Activated T-cell treated with anti-CD3 and anti-CD28 coated beads, Interleukin-2, amount 50 U/mL, for 4 hours (primary cell): Measurements from ENCODE around the gene DLX6. TPM values are rescaled to one million over a fixed set of nuclear protein-coding genes. Genes with fewer than 3 reads are reported as not detected.

Experiments
- ATAC-seq, 2 donors: fragments of 200-7000 bp; cut with Tn5 transposase; one replicate each; pipeline ENCODE4 v1.10.0; 2021
- DNase-seq: peaks from one replicate; pipeline ENCODE4 v3.0.0-alpha.2; 2020
- H3K27me3 Mint-ChIP-seq: one replicate; pipeline ENCODE4 v1.8.0; 2021; ENCODE audit warnings: low read depth, mixed read lengths
- H3K36me3 Mint-ChIP-seq: one replicate; pipeline ENCODE4 v1.8.0; 2022; ENCODE audit warnings: mixed read lengths; ENCODE audit not compliant: insufficient read depth
- H3K4me1 Mint-ChIP-seq: one replicate; pipeline ENCODE4 v1.8.0; 2021; ENCODE audit warnings: low read depth, mixed read lengths
- H3K4me3 Mint-ChIP-seq: one replicate; pipeline ENCODE4 v1.8.0; 2021; ENCODE audit warnings: mild to moderate bottlenecking, moderate library complexity, mixed read lengths
- H3K9me3 Mint-ChIP-seq: one replicate; pipeline ENCODE4 v1.8.0; 2021; ENCODE audit warnings: mixed read lengths
- total RNA-seq, 3 donors: library from RNA; stranded (reverse); gene quantifications; one replicate each; pipeline ENCODE4 v1.2.1, GENCODE V29; 2021

Gene DLX6
- total RNA-seq, 3 donors from 2014 or later, result not detected

DNA sequence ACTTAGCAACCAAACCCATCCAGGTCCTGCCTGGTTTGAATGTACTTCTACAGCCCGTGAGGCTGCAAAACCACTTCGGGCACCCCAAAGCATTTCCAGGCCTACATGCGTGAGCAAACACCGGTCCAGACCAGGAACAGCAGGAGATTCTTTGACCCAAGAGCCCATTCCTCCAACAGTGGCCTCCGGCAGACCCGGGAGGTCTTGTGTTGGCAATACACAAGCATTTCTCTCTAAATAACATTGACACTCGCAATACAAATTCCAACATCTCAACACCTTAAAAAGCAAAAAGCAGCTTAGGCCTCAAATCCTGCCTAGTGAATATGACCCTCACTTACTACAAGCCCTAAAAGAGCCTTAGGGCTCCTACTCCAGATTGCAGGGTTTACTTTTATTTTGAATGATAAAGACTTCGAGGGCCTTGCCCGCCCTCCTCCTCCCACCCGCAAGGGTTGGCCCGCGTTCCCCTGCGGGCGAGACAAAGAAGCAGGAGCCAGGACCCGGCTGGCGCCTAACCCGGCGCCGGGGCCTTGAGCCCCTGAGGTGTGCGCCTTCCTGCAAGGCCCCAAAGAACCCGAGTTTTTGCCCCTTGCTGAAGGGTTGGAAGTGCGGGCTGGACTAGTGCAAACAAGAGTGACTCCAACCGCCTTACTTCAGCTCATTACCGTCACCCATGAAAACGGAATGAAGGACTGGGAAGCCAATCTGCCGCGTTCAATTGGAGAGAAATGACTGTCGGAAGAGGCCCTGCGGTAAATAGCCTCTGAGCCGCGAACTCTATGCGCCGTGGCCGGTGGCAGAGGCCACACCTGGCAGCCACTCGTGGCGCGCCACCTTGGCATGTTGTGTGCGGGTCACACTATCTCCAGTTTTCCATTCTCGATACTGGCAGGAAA, 3.4 kb upstream of the DLX6 start:
- Mint-ChIP-seq H3K27me3 (peaks cover 85% of the 10 kb centered on the region), H3K36me3 (no peaks in the 10 kb centered on the region), H3K9me3 (peaks cover 4% of the 10 kb centered on the region), H3K4me3 (no peak overlapping the region), H3K4me1 (peaks cover 13% of the 10 kb centered on the region)
- no peak for ATAC-seq
- DNase-seq, result no peak

DNA sequence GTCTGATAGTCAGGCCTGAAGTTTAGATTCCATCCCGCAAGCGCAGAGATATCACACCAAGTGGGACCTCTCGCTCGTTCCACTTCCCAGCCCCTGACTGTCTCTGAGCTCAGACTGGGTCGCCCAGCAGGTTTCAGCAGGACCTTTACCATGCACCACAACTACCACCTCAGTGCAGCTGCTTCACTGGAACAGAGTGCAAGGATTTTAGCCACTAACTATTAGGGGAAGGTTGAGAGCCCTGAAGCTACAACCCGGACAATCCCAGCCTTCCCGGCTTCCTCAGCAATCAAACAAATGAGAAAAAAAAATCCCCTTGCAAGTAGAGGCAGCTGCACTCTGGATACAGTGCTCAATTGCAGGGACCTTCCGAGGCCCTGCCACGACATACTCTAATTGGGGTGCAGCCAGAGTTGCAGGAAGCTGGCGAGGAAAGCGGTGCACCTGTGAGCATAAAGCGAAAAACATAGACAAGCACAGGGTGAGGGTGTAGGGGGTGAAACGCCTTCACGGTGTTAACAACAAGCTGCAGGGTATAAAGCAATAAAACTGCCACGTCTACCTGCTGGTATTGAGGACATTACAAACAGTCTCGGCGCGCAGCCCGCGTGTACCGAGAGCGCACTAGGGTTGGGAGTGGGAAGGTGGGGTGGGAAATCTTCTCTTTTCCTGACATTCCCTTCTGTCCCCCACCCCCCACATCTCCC, 2.6 kb upstream of the DLX6 start:
- peaks cover 4% of the 10 kb centered on the region for H3K9me3 Mint-ChIP-seq
- H3K27me3 Mint-ChIP-seq, result peaks cover 85% of the 10 kb centered on the region
- H3K4me3 Mint-ChIP-seq, result no peak overlapping the region
- H3K36me3 Mint-ChIP-seq, result no peaks in the 10 kb centered on the region
- no peak for DNase-seq
- H3K4me1 Mint-ChIP-seq, result peaks cover 13% of the 10 kb centered on the region
- ATAC-seq, result no peak

DNA sequence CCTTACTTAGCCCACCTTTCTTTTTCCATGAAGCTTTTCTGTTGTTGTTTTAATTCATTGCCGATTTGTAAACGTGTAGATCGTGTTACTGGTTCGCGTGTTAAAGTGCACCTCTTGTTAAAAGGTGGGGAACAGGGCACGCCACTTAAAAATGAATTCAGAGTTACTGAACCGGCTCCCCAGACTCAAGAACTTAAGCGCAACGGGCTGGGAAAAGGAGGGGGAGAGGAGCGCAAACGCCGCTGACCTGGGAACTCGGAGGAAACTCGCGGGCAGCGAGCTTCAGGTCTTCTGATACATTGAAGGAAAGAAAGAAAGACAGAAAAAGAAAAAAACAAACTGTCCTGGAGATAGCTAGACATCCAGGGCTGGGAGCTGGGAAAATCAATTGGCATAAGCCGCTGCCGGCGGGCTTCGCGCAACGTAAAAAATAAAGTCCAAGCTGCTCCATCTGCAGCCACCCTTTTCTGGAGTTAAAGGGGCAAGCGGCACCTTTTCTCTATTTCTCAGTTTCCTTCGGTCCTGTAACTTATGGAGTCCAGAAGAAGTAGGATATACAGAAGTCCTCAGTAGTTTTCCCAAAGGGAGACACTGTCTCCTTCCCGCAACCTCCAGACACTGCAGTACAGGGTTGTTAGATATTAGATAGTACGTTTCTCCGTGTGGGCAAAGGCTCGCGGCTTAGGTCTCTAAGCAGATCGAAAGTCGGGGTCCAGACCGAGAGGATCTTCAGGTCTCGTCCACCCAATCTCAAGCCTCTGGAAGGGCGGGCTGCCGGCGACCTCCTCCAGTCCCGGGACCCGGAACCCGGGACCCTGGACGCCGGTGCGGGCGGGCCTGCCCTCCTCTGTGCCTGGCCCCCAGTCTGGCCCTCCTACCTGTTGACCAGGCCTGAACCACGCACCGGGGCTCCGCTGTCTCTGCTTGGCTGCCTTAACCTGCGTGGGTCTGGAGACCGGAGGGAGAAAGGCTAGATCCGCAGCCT, 1.8 kb upstream of the DLX6 start:
- DNase-seq, result no peak
- no peaks in the 10 kb centered on the region for H3K36me3 Mint-ChIP-seq
- H3K27me3 Mint-ChIP-seq, result peaks cover 83% of the 10 kb centered on the region
- ATAC-seq, result no peak
- H3K4me1 Mint-ChIP-seq, result peaks cover 13% of the 10 kb centered on the region
- peaks cover 4% of the 10 kb centered on the region for H3K9me3 Mint-ChIP-seq
- H3K4me3 Mint-ChIP-seq, result no peak overlapping the region

DNA sequence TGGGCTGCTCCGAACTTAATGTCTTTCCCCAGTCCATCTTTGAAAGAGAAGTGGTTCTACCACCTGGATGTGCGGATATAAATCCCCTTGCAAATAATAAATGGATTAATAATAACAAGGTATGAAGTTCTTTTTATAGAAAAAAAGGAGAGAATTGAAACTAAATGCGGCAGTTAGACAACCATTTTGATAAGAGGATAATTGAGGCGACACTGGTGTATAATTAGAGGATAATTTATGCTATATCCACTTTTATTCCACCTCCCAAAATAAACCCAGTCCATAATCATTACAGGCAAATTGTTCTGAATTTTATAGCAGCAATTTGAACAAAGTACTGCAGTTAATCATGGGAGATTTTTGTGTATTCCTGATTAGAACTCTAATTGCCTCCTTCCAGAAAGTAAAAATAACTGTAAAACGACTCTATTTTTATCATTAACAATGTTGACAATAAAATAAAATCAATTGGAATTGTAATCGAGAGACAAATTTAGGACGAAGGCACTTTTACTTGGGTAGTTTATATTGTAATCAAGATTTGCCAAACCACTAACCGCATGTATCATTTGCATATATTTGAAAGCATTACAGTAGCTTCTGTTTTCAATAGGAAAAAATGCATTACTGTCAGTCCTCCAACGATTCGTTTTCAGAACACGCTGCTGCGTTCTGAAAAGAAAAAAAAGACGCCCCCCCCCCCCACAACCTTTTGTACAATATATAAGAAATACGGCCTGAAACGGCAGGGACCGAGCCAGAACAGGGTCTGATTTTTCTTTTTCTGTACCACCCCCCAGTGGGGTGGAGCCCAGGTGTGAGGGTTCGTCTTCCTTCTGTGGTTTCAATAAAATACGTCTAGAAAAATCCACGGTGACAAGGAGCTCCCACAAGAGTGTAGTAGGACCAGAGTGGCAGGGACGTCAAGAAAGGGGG, 838 bp upstream of the DLX6 start:
- peaks cover 2% of the 10 kb centered on the region for H3K9me3 Mint-ChIP-seq

DNA sequence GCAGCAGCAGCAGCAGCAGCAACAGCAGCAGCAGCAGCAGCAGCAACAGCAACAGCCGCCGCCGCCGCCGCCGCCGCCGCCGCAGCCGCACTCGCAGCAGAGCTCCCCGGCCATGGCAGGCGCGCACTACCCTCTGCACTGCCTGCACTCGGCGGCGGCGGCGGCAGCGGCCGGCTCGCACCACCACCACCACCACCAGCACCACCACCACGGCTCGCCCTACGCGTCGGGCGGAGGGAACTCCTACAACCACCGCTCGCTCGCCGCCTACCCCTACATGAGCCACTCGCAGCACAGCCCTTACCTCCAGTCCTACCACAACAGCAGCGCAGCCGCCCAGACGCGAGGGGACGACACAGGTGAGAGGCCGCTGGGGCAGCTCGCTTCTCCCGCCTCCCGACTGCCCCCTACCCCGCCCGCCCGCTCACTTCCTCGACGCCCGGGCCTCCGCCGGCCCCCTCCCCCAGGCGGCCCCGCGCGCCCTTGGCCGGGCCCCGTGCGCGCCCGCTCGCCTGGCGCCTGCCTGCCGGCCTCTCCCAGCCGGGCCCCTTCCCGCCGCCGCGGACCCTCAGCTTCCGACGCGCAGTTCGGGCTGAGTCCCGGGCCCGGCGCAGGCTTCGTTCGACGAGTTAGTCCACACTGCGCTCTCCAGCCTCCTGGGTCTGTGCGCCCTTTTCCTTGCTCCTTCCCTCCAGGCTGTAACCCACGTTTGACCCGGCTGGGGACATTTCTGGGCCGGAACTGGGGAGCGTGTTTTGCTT, 882 bp downstream of the DLX6 start:
- ATAC-seq (peak; percentile 73 to 75), DNase-seq (no peak)
- H3K27me3 Mint-ChIP-seq, result peaks cover 80% of the 10 kb centered on the region
- H3K4me1 Mint-ChIP-seq, result peaks cover 13% of the 10 kb centered on the region
- H3K36me3 Mint-ChIP-seq, result no peaks in the 10 kb centered on the region
- H3K9me3 Mint-ChIP-seq, result no peaks in the 10 kb centered on the region
- peak overlapping the region; percentile 78 for H3K4me3 Mint-ChIP-seq

More for the DNA sequence above, 838 bp upstream of the DLX6 start:
- no peak for DNase-seq
- ATAC-seq, result no peak
- Mint-ChIP-seq H3K27me3 (peaks cover 82% of the 10 kb centered on the region), H3K4me1 (peaks cover 13% of the 10 kb centered on the region), H3K36me3 (no peaks in the 10 kb centered on the region), H3K4me3 (peak overlapping the region; percentile 24)

DNA sequence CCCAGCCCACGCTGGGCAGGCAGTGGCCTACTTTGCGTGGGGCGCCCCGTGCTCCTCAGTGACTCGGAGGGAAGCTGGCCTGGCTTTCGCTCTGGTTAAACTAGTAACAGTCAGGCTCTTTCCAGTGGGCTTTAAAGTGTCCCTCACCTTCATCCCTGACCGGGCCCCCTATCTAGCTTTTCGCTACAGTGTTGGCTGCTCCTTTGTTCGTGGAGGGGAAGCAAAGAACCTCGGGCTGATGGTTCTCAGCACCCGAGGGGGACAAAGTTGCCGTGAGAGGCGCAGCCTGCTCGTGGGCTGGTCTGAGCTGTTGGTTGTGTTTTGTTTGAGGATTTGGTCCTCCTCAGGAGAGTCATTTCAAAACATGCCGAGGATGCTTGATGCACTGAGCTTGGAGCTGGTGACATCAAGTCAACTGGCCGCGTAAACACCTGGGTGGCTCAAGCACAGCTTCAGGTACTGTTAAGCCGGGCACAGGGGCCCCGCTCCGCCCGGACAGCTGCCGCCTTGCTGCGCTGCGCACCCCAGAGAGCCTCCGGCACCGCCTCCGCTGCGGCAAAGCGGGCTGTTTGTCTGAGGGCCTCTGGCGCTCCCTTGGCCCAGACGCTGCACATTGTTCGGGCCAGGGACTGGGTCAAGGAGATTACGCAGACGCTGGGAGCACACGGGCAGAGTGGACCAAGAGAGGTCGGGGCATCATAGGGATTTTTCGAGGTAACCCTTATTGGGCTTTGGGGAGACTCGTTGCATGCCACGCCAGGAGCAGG, 1.6 kb downstream of the DLX6 start:
- Mint-ChIP-seq H3K36me3 (no peaks in the 10 kb centered on the region), H3K27me3 (peaks cover 82% of the 10 kb centered on the region), H3K9me3 (no peaks in the 10 kb centered on the region), H3K4me3 (peak overlapping the region; percentile 78), H3K4me1 (peaks cover 13% of the 10 kb centered on the region)
- ATAC-seq, result peak; percentile 4 to 24
- no peak for DNase-seq

DNA sequence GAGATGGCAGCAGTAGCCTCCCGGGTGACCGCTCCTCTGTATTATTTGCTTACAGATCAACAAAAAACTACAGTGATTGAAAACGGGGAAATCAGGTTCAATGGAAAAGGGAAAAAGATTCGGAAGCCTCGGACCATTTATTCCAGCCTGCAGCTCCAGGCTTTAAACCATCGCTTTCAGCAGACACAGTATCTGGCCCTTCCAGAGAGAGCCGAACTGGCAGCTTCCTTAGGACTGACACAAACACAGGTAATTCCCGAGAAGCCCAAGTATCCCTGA, 2.2 kb downstream of the DLX6 start:
- H3K4me3 Mint-ChIP-seq, result no peak overlapping the region
- no peaks in the 10 kb centered on the region for H3K9me3 Mint-ChIP-seq
- H3K4me1 Mint-ChIP-seq, result peaks cover 13% of the 10 kb centered on the region
- DNase-seq (no peak), ATAC-seq (no peak)
- no peaks in the 10 kb centered on the region for H3K36me3 Mint-ChIP-seq
- H3K27me3 Mint-ChIP-seq, result peaks cover 82% of the 10 kb centered on the region

DNA sequence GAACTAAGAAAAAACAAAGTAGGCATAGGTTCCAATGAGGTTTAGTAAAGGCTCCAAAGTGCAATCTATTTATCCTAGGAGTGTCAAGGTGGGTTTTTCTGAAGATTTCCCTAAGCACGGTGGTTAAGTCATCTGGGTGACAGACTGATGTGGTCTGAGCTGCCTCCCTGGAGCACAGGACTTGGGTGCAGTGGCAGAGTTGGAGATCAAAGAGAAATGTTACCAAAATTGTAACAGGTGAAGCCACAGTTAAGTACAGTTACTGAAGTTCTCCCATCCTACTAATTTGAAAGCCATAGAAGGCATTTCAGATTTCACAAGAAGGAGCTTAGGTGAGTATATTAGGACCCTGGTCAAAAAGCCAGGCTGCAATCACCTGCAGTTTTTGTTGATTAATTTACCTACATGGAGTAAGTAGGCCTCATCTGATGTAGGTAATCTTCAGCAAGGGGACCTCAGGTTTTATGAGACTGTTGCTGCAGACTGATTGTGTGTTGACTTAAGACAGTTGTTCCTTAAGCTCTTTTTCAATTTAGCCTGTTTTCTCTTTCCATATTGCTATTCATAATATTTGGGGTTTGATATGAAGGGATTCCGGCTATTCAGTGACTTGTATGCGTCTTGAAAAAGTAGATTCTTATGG, 3.0 kb downstream of the DLX6 start:
- ATAC-seq, result no peak

DNA sequence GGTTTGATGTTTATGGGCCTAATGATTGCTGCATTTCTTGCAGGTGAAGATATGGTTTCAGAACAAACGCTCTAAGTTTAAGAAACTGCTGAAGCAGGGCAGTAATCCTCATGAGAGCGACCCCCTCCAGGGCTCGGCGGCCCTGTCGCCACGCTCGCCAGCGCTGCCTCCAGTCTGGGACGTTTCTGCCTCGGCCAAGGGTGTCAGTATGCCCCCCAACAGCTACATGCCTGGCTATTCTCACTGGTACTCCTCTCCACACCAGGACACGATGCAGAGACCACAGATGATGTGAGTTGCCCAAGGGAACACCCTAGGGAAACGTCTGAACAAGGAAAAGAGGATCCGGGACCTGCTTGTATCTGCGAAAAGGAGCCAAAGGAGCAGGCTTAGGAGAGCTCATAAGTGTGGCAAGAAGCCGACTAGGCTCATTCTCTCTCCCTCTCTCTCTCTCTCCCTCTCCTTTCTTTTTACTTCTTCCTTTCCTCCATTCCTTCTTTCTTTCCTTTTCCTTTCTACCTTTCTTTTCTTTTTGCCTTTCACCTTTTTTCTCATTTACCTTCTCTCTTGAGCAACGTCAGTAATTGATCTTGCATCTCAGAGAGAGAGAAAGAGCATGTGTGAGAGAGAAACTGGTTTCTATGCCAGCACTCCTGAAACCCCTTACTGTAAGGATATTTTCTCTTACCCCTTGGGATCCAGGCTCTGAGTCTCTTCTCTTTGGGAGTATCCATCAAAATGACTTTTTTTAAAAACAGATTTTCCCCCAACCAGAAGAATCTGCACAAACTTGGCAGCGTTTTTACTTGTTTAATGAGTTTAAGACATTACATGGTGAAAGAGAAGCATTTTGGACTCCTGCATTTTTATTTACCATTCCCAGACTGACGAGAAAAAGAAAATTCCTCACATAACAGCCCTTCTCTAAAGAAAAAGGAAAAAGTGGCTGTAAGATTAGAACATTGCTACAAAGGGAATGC, 4.7 kb downstream of the DLX6 start:
- Mint-ChIP-seq H3K4me3 (no peak overlapping the region), H3K4me1 (peaks cover 7% of the 10 kb centered on the region), H3K36me3 (no peaks in the 10 kb centered on the region), H3K27me3 (peaks cover 86% of the 10 kb centered on the region), H3K9me3 (no peaks in the 10 kb centered on the region)
- no peak for ATAC-seq
- no peak for DNase-seq

More for the DNA sequence above, 3.0 kb downstream of the DLX6 start:
- Mint-ChIP-seq H3K27me3 (peaks cover 82% of the 10 kb centered on the region), H3K4me1 (peaks cover 11% of the 10 kb centered on the region), H3K4me3 (no peak overlapping the region), H3K36me3 (no peaks in the 10 kb centered on the region), H3K9me3 (no peaks in the 10 kb centered on the region)
- no peak for DNase-seq

DNA sequence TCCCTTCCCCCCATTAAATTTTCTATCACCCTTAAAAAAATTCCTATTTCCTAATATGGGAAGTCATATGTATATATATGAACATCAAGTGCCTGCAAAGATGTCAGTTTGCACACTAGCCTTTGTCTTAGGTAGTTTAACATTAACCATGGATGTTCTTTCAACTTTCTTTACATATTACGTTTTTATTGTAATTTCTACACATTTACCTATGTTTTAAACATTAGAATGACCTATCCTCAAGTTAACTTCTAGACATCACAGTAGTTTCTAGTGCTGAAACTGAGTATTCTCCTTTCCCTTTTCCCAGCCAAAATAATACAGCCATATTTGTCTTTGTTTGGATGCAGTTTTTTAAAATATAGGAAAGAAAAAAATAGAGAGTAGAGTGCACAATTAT, 5.8 kb downstream of the DLX6 start:
- Mint-ChIP-seq H3K4me3 (no peak overlapping the region), H3K27me3 (peaks cover 90% of the 10 kb centered on the region)

More for the DNA sequence above, 5.8 kb downstream of the DLX6 start:
- Mint-ChIP-seq H3K9me3 (no peaks in the 10 kb centered on the region), H3K4me1 (peaks cover 5% of the 10 kb centered on the region), H3K36me3 (no peaks in the 10 kb centered on the region)
- ATAC-seq, result no peak
- DNase-seq, result no peak
